ENCODE results near the gene DIAPH2. TPM values are rescaled to one million over a fixed set of nuclear protein-coding genes. Genes with fewer than 3 reads are reported as not detected.
A peak's percentile ranks its signal among the peaks of the same experiment; 100 is the strongest.

Gene DIAPH2
- total and polyA plus RNA-seq, 8 donors: 1.9 to 10.0 (median 5.9) TPM

GRCh38 chrX:97030947-97031346, 346.3 kb downstream of the DIAPH2 start:
- TF ChIP-seq CTCF (IDR thresholded peaks at IDR 0.05): no peak
- no peaks in the 10 kb centered on the region for H3K27me3 ChIP-seq
- FAIRE-seq: no peak
- DNase-seq: no peak
- 61 to 98% methylated on average over 1 of the region's 1 CpG for WGBS, 2 donors
- H3K27ac ChIP-seq: no peak overlapping the region
- ATAC-seq: no peak
- no peaks in the 10 kb centered on the region for H3K4me1 ChIP-seq
- intact Hi-C loops (cut with DNase I): no loop called here
- no peaks in the 10 kb centered on the region for H3K9me3 ChIP-seq
- no peak overlapping the region for H3K4me3 ChIP-seq
- no peaks in the 10 kb centered on the region for H3K36me3 ChIP-seq

- no peak for TF ChIP-seq CTCF (IDR thresholded peaks at IDR 0.05)
- no peaks in the 10 kb centered on the region for H3K4me1 ChIP-seq
- intact Hi-C loops (cut with DNase I): no loop called here
- no peak overlapping the region for H3K4me3 ChIP-seq
- DNase-seq: peak in 4 of 6 donors; percentile 6 to 34 (median 16)
- H3K27ac ChIP-seq: no peak overlapping the region
- H3K36me3 ChIP-seq: no peaks in the 10 kb centered on the region
- no peak for FAIRE-seq
- no peaks in the 10 kb centered on the region for H3K9me3 ChIP-seq
- no peaks in the 10 kb centered on the region for H3K27me3 ChIP-seq
- WGBS, 2 donors: 14 to 42% methylated on average over 4 of the region's 4 CpGs
- peak in 1 of 4 donors; percentile 32 for ATAC-seq
Measured at GRCh38 chrX:97039363-97040029, 354.9 kb downstream of the DIAPH2 start.

GRCh38 chrX:97045470-97045869, 360.8 kb downstream of the DIAPH2 start:
- TF ChIP-seq CTCF (IDR thresholded peaks at IDR 0.05): no peak
- 94 to 95% methylated on average over 1 of the region's 1 CpG for WGBS, 2 donors
- Histone ChIP-seq H3K27me3 (no peaks in the 10 kb centered on the region), H3K4me3 (no peak overlapping the region), H3K4me1 (no peaks in the 10 kb centered on the region), H3K27ac (no peak overlapping the region), H3K36me3 (no peaks in the 10 kb centered on the region), H3K9me3 (no peaks in the 10 kb centered on the region)
- FAIRE-seq (no peak), ATAC-seq (no peak), DNase-seq (no peak)
- intact Hi-C loops (cut with DNase I): no loop called here

- H3K4me1 ChIP-seq: no peaks in the 10 kb centered on the region
- 81 to 95% methylated on average over 3 of the region's 3 CpGs for WGBS, 2 donors
- no peaks in the 10 kb centered on the region for H3K27me3 ChIP-seq
- intact Hi-C loops (cut with DNase I): no loop called here
- DNase-seq: no peak
- H3K4me3 ChIP-seq: no peak overlapping the region
- H3K27ac ChIP-seq: no peak overlapping the region
- no peaks in the 10 kb centered on the region for H3K36me3 ChIP-seq
- no peak for FAIRE-seq
- no peaks in the 10 kb centered on the region for H3K9me3 ChIP-seq
- no peak for TF ChIP-seq CTCF (IDR thresholded peaks at IDR 0.05)
- no peak for ATAC-seq
Measured at GRCh38 chrX:97046867-97047266, 362.2 kb downstream of the DIAPH2 start.

- FAIRE-seq (no peak), ATAC-seq (no peak), DNase-seq (no peak)
- intact Hi-C loops (cut with DNase I): no loop called here
- TF ChIP-seq CTCF (IDR thresholded peaks at IDR 0.05): no peak
- H3K4me1 ChIP-seq: no peaks in the 10 kb centered on the region
- no peak overlapping the region for H3K4me3 ChIP-seq
- H3K27me3 ChIP-seq: no peaks in the 10 kb centered on the region
- no peak overlapping the region for H3K27ac ChIP-seq
- 47 to 53% methylated on average over 2 of the region's 2 CpGs for WGBS, 2 donors
- no peaks in the 10 kb centered on the region for H3K9me3 ChIP-seq
- no peaks in the 10 kb centered on the region for H3K36me3 ChIP-seq
Measured at GRCh38 chrX:97050392-97050791, 365.8 kb downstream of the DIAPH2 start.

Data from pancreas (tissue), 10 donors.